HepG2 (cell line): Measurements from ENCODE around the gene OCLN. TPM values are rescaled to one million over a fixed set of nuclear protein-coding genes. Genes with fewer than 3 reads are reported as not detected.
A peak's percentile ranks its signal among the peaks of the same experiment; 100 is the strongest.

Experiments
- ARHGAP35 ChIP-seq: sonication (generic); formaldehyde crosslinking; IDR thresholded peaks from 2 replicates; pipeline ENCODE4 v1.9.0; 2022; ENCODE audit warnings: mild to moderate bottlenecking, inconsistent platforms, moderate library complexity, missing genetic modification reagents, borderline replicate concordance
- CCDC6 ChIP-seq: sonication (generic); formaldehyde crosslinking; IDR thresholded peaks from 2 replicates; pipeline ENCODE4 v1.8.1; 2022; ENCODE audit warnings: mild to moderate bottlenecking, missing genetic modification reagents, moderate library complexity
- HMG20A ChIP-seq: IDR thresholded peaks from 2 replicates; pipeline ENCODE4 v1.6.1; 2016; ENCODE audit warnings: borderline replicate concordance
- HNRNPK ChIP-seq: fragments of 200-400 bp; formaldehyde crosslinking; IDR thresholded peaks from 2 replicates; pipeline ENCODE4 v1.6.1; 2018; ENCODE audit warnings: low read length, low read depth, moderate library complexity, mild to moderate bottlenecking; ENCODE audit not compliant: poor library complexity, severe bottlenecking
- IKZF1 ChIP-seq: fragments of 450-650 bp; IDR thresholded peaks from 2 replicates; pipeline ENCODE4 v1.7.1; 2016
- ISX ChIP-seq: sonication (generic); formaldehyde crosslinking; conservative IDR thresholded peaks from 2 replicates; pipeline ENCODE4 v1.5.0; 2020; ENCODE audit warnings: missing genetic modification reagents
- MXD3 ChIP-seq: IDR thresholded peaks from 2 replicates; pipeline ENCODE4 v1.6.1; 2016; ENCODE audit warnings: mild to moderate bottlenecking, missing biosample characterization, missing genetic modification reagents
- NFKBIZ ChIP-seq: IDR thresholded peaks from 2 replicates; pipeline ENCODE4 v1.6.1; 2018; ENCODE audit warnings: missing genetic modification reagents, missing compliant biosample characterization
- SAFB2 ChIP-seq: sonication (generic); formaldehyde crosslinking; IDR thresholded peaks from 2 replicates; pipeline ENCODE4 v1.5.1; 2020; ENCODE audit warnings: missing genetic modification reagents, low read depth, mild to moderate bottlenecking, borderline replicate concordance
- SNAPC2 ChIP-seq: sonication (generic); formaldehyde crosslinking; IDR thresholded peaks from 2 replicates; pipeline ENCODE4 v1.8.1; 2022; ENCODE audit warnings: mild to moderate bottlenecking, missing genetic modification reagents
- SRF ChIP-seq: IDR thresholded peaks from 2 replicates; pipeline ENCODE4 v1.6.1; 2011; ENCODE audit warnings: mild to moderate bottlenecking, low read depth, low read length, moderate library complexity
- THAP11 ChIP-seq: IDR thresholded peaks from 2 replicates; pipeline ENCODE4 v1.6.1; 2016; ENCODE audit warnings: missing biosample characterization, missing genetic modification reagents
- ZBTB37 ChIP-seq: sonication (generic); formaldehyde crosslinking; IDR thresholded peaks from 2 replicates; pipeline ENCODE4 v1.4.0; 2020; ENCODE audit warnings: mild to moderate bottlenecking, missing genetic modification reagents
- ZFP41 ChIP-seq: sonication (generic); formaldehyde crosslinking; IDR thresholded peaks from 2 replicates; pipeline ENCODE4 v1.4.0; 2020; ENCODE audit warnings: mild to moderate bottlenecking, missing genetic modification reagents, borderline replicate concordance
- ZGPAT ChIP-seq: IDR thresholded peaks from 2 replicates; pipeline ENCODE4 v1.6.1; 2016; ENCODE audit warnings: mild to moderate bottlenecking
- ZNF160 ChIP-seq: sonication (generic); formaldehyde crosslinking; IDR thresholded peaks from 2 replicates; pipeline ENCODE4 v1.8.0; 2022; ENCODE audit warnings: mild to moderate bottlenecking, inconsistent platforms, missing genetic modification reagents
- ZNF207 ChIP-seq: fragments of 450-650 bp; IDR thresholded peaks from 2 replicates; pipeline ENCODE4 v1.6.1; 2016; ENCODE audit warnings: antibody characterized with exemption, borderline replicate concordance
- ZNF264 ChIP-seq: sonication (generic); formaldehyde crosslinking; IDR thresholded peaks from 2 replicates; pipeline ENCODE4 v1.4.0; 2020; ENCODE audit warnings: missing genetic modification reagents
- ZNF281 ChIP-seq: sonication (generic); formaldehyde crosslinking; IDR thresholded peaks from 2 replicates; pipeline ENCODE4 v1.4.0; 2020; ENCODE audit warnings: missing genetic modification reagents, borderline replicate concordance
- ZNF451 ChIP-seq: sonication (generic); formaldehyde crosslinking; IDR thresholded peaks from 2 replicates; pipeline ENCODE4 v1.5.0; 2020; ENCODE audit warnings: mild to moderate bottlenecking, missing genetic modification reagents
- ZNF556 ChIP-seq: sonication (generic); formaldehyde crosslinking; IDR thresholded peaks from 2 replicates; pipeline ENCODE4 v1.4.0; 2020; ENCODE audit warnings: mild to moderate bottlenecking, missing genetic modification reagents, borderline replicate concordance
- ZNF557 ChIP-seq: sonication (generic); formaldehyde crosslinking; IDR thresholded peaks from 2 replicates; pipeline ENCODE4 v1.4.0; 2020; ENCODE audit warnings: missing genetic modification reagents
- ZNF572 ChIP-seq: sonication (generic); formaldehyde crosslinking; IDR thresholded peaks from 2 replicates; pipeline ENCODE4 v1.5.1; 2020; ENCODE audit warnings: mild to moderate bottlenecking, missing genetic modification reagents
- ZNF598 ChIP-seq: sonication (generic); formaldehyde crosslinking; IDR thresholded peaks from 2 replicates; pipeline ENCODE4 v1.5.1; 2020; ENCODE audit warnings: mild to moderate bottlenecking, missing genetic modification reagents, borderline replicate concordance
- ZNF766 ChIP-seq: sonication (generic); formaldehyde crosslinking; IDR thresholded peaks from 2 replicates; pipeline ENCODE4 v1.5.0; 2020; ENCODE audit warnings: missing genetic modification reagents, borderline replicate concordance
- polyA plus RNA-seq, 8 experiments: library from polyadenylated mRNA; depleted of rRNA in 3 of 8; stranded (reverse) in 7 of 8; unstranded in 1 of 8; fragments of >200 nt; fragmentation: Illumina TruSeq in 4 of 8; extraction: Trizol in 4 of 8; gene quantifications; 2 replicates each; pipeline versions ENCODE4 v1.2.1 to v1.2.3, GENCODE V29; 2011 to 2016; ENCODE audit warnings: low read depth in 4 of 8, missing spikeins in 1 of 8, mixed read lengths in 1 of 8; ENCODE audit not compliant: insufficient read depth in 1 of 8
- total RNA-seq, 5 experiments: library from RNA; depleted of rRNA; stranded (reverse); fragments of >200 nt; fragmentation: Illumina TruSeq; extraction: Trizol; gene quantifications; 2 replicates each; pipeline ENCODE4 v1.2.3, GENCODE V29; 2016; ENCODE audit warnings: low read depth in 1 of 5

OCLN gene
- total and polyA plus RNA-seq, 2 of the 13 experiments (the other 11 are each of a cell fraction or from before 2014, with no cell fraction given): 24.1 to 34.8 TPM

- TF ChIP-seq ZNF160 (CRISPR knock-in tag): peak; percentile 91
- peak; percentile 54; the same call in 1 of the 2 replicates for TF ChIP-seq ZBTB37 (CRISPR knock-in tag)
- TF ChIP-seq ISX (CRISPR knock-in tag): no peak
- TF ChIP-seq SNAPC2 (CRISPR knock-in tag): no peak
- peak; percentile 94 for TF ChIP-seq HNRNPK
- TF ChIP-seq SAFB2 (CRISPR knock-in tag): no peak
- TF ChIP-seq ZNF572 (CRISPR knock-in tag): peak; percentile 98
- TF ChIP-seq ZNF556 (CRISPR knock-in tag): peak; percentile 21; the same call in 1 of the 2 replicates
- 0 out of 2 replicates have a peak, but pooled peaks have one; percentile 48 for TF ChIP-seq ZFP41 (CRISPR knock-in tag)
- no peak for TF ChIP-seq IKZF1
- TF ChIP-seq ZNF451 (CRISPR knock-in tag): 0 out of 2 replicates have a peak, but pooled peaks have one; percentile 26
- peak; percentile 79; the same call in 1 of the 2 replicates for TF ChIP-seq ZNF557 (CRISPR knock-in tag)
- peak; percentile 77; the same call in 1 of the 2 replicates for TF ChIP-seq CCDC6
- TF ChIP-seq ZNF598 (CRISPR knock-in tag): peak; percentile 92; the same call in 1 of the 2 replicates
- TF ChIP-seq ZGPAT (CRISPR knock-in tag): peak; percentile 76; the same call in 1 of the 2 replicates
- TF ChIP-seq SRF: no peak
- TF ChIP-seq ZNF766 (CRISPR knock-in tag): 0 out of 2 replicates have a peak, but pooled peaks have one; percentile 56
- peak; percentile 92 for TF ChIP-seq MXD3 (CRISPR knock-in tag)
- no peak for TF ChIP-seq ZNF264
- TF ChIP-seq ZNF281: peak; percentile 24; the same call in 1 of the 2 replicates
- TF ChIP-seq THAP11 (CRISPR knock-in tag): no peak
- TF ChIP-seq ARHGAP35 (CRISPR knock-in tag): peak; percentile 92
- TF ChIP-seq NFKBIZ (CRISPR knock-in tag): 0 out of 2 replicates have a peak, but pooled peaks have one; percentile 27
- TF ChIP-seq ZNF207: no peak
- TF ChIP-seq HMG20A (CRISPR knock-in tag): no peak
Observed at GRCh38 chr5:69492391-69492922, at the start of gene OCLN (continued).
